Calu3 (cell line): Measurements from ENCODE around the gene SRSF2. TPM values are rescaled to one million over a fixed set of nuclear protein-coding genes. Genes with fewer than 3 reads are reported as not detected.
"Not testable (repeated sequence)": the region's sequence is repeated elsewhere in the genome, so short reads cannot be mapped to it uniquely, and the experiment has no call there.

Experiments used
- BruUV-seq: library from RNA; stranded (reverse); fragments of 400-500 nt; replicated peaks from 2 replicates; lab custom pipeline; 2021; lab: Mats Ljungman, UMichigan
- CTCF ChIA-PET: fragments of 300-600 bp; sonication (Branson Sonifier 250); formaldehyde crosslinking; loops from one replicate; lab custom pipeline; 2022; ENCODE audit warnings: antibody characterized with exemption; lab: Charles Lee
- DNase-seq: peaks from one replicate; pipeline ENCODE4 v3.0.0; 2022
- H3K27ac Mint-ChIP-seq: one replicate; pipeline ENCODE4 v1.8.0; 2022; ENCODE audit warnings: mixed read lengths; ENCODE audit not compliant: unreplicated experiment
- H3K27me3 Mint-ChIP-seq: one replicate; pipeline ENCODE4 v1.8.0; 2022; ENCODE audit warnings: mixed read lengths; ENCODE audit not compliant: unreplicated experiment
- H3K36me3 Mint-ChIP-seq: one replicate; pipeline ENCODE4 v1.8.0; 2022; ENCODE audit warnings: mild to moderate bottlenecking, moderate library complexity, mixed read lengths; ENCODE audit not compliant: insufficient read depth, unreplicated experiment
- H3K4me1 Mint-ChIP-seq: one replicate; pipeline ENCODE4 v1.8.0; 2022; ENCODE audit warnings: mild to moderate bottlenecking, low read depth, mixed read lengths; ENCODE audit not compliant: unreplicated experiment
- H3K4me3 Mint-ChIP-seq: one replicate; pipeline ENCODE4 v1.8.0; 2022; ENCODE audit warnings: mild to moderate bottlenecking, low read depth, moderate library complexity, mixed read lengths; ENCODE audit not compliant: unreplicated experiment
- H3K9me3 Mint-ChIP-seq: one replicate; pipeline ENCODE4 v1.8.0; 2022; ENCODE audit warnings: low read depth, mixed read lengths; ENCODE audit not compliant: unreplicated experiment
- CTCF ChIP-seq: fragments of 200-600 bp; IDR thresholded peaks from one replicate; pipeline ENCODE4 v1.8.0; 2022; ENCODE audit warnings: antibody characterized with exemption; ENCODE audit not compliant: unreplicated experiment
- intact Hi-C: fragments of 100-400 bp; cut with micrococcal nuclease; formaldehyde crosslinking; loops from one replicate; pipeline ENCODE4 v1.10.0; 2022; ENCODE audit not compliant: unreplicated experiment
- total RNA-seq: library from RNA; stranded (reverse); gene quantifications from 2 replicates; pipeline ENCODE4 v1.2.3, GENCODE V29; 2022

Gene SRSF2
- total RNA-seq, 1 experiment from 2014 or later, result 238 TPM

- Mint-ChIP-seq H3K36me3 (no peaks in the 10 kb centered on the region), H3K4me3 (no peak overlapping the region), H3K9me3 (no peaks in the 10 kb centered on the region), H3K27ac (no peak overlapping the region), H3K27me3 (peaks cover 12% of the 10 kb centered on the region), H3K4me1 (no peaks in the 10 kb centered on the region)
- no peak for TF ChIP-seq CTCF
- intact Hi-C loops, result no loop called here
- CTCF ChIA-PET, result interaction anchor here (0.6 kb wide), 1 partner anchor 238 kb away, joined by 7 read pairs; no protein-coding TSS in a partner anchor
- no TSS peak for BruUV-seq
- DNase-seq, result no peak
Measured at GRCh38 chr17:76701471-76701967, 35.6 kb downstream of the SRSF2 start.

GRCh38 chr17:76700617-76701470 is 36.3 kb downstream of the SRSF2 start:
- no peak overlapping the region for H3K27ac Mint-ChIP-seq
- no peaks in the 10 kb centered on the region for H3K36me3 Mint-ChIP-seq
- no peak for TF ChIP-seq CTCF
- no peak overlapping the region for H3K4me3 Mint-ChIP-seq
- H3K4me1 Mint-ChIP-seq, result peaks cover under 1% of the 10 kb centered on the region
- H3K9me3 Mint-ChIP-seq, result no peaks in the 10 kb centered on the region
- peaks cover 16% of the 10 kb centered on the region for H3K27me3 Mint-ChIP-seq
- CTCF ChIA-PET, result interaction anchor here (0.6 kb wide), 1 partner anchor 238 kb away, joined by 7 read pairs; no protein-coding TSS in a partner anchor
- intact Hi-C loops, result no loop called here
- no peak for DNase-seq
- no TSS peak for BruUV-seq

- CTCF ChIA-PET, result no interaction called here
- peaks cover 7% of the 10 kb centered on the region for H3K4me1 Mint-ChIP-seq
- H3K4me3 Mint-ChIP-seq, result no peak overlapping the region
- TF ChIP-seq CTCF, result no peak
- peaks cover 3% of the 10 kb centered on the region for H3K36me3 Mint-ChIP-seq
- intact Hi-C loops, result no loop called here
- no TSS peak for BruUV-seq
- H3K27ac Mint-ChIP-seq, result no peak overlapping the region
- no peak for DNase-seq
- H3K9me3 Mint-ChIP-seq, result no peaks in the 10 kb centered on the region
- H3K27me3 Mint-ChIP-seq, result peaks cover 20% of the 10 kb centered on the region
Measured at GRCh38 chr17:76700270-76700616, 36.9 kb downstream of the SRSF2 start.

- H3K4me1 Mint-ChIP-seq, H3K27ac Mint-ChIP-seq, H3K4me3 Mint-ChIP-seq, H3K9me3 Mint-ChIP-seq, H3K36me3 Mint-ChIP-seq, intact Hi-C loops, DNase-seq, CTCF ChIA-PET, BruUV-seq: not testable (repeated sequence)
- peaks cover 20% of the 10 kb centered on the region for H3K27me3 Mint-ChIP-seq
Measured at GRCh38 chr17:76698466-76698977, 38.6 kb downstream of the SRSF2 start.
